ENCODE results near the gene RALB.
"Not testable (repeated sequence)": the region's sequence is repeated elsewhere in the genome, so short reads cannot be mapped to it uniquely, and the experiment has no call there.

RALB gene

DNA sequence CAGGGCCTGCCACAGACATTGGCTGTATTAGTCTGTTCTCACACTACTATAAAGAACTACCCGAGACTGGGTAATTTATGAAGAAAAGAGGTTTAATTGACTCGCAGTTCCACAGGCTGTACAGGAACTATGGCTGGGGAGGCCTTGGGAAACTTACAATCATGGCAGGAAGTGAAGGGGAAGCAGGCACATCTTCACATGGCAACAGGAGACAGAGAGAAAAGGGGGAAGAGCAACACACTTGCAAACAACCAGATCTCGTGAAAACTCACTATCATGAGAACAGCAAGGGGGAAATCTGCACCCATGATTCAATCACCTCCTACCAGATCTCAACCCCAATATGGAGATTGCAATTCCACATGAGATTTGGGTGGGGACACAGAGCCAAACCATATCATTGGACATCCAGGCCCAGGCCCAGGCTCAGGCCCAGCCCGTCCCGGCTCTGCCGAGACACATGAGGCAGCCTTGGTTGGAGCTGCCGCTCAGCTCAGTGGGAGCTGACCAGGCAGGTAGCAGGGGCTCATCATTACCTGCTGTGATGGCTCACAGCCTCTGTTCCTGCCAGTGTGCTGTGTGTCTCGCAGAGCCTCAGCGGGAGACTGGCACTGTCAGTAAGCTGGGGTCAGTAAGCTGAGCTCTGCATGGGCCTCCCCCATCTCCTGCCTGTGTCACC is 8.6 kb upstream of the RALB start:
- no peak for DNase-seq

DNA sequence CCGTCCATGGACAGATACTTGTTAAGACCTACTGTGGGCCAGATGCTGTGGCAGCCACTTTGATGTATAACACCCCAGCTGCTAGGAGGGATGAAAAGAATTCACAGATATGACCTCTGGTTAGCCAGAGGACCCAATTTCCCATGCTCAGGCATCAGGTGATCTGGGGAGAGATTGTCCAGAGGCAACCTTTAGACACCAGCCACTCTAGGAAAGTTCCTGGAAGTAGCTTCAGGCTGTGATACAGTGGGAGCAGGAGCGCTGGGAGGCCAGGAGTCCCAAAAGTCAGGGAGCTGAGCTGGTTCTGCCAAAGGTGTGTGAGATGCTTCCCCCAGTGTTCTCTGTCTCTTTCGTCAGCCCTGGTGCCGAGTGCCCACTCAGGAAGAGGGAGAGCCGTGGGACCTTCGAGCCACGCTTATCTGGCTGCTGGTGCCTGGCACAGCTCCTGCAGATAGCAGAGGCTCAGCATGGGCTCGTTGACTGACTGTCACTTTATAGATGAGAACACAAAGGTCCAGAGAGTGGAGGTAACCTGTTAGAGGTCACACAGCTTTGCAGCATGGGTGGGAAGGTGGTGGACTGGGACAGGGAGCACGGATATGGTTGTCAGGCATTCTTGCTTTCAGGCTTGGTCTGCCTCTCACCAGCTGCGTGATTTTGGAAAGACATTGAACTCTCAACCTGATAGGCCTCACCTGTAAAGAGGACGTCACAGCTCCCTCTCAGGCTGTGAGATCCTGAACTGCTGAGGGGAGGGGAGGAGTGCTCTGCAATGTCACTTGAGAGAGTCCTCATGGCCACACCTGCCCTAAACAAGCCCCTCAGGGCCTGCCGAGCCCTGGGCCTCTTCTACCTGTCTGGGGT is 7.8 kb upstream of the RALB start:
- DNase-seq = no peak

DNA sequence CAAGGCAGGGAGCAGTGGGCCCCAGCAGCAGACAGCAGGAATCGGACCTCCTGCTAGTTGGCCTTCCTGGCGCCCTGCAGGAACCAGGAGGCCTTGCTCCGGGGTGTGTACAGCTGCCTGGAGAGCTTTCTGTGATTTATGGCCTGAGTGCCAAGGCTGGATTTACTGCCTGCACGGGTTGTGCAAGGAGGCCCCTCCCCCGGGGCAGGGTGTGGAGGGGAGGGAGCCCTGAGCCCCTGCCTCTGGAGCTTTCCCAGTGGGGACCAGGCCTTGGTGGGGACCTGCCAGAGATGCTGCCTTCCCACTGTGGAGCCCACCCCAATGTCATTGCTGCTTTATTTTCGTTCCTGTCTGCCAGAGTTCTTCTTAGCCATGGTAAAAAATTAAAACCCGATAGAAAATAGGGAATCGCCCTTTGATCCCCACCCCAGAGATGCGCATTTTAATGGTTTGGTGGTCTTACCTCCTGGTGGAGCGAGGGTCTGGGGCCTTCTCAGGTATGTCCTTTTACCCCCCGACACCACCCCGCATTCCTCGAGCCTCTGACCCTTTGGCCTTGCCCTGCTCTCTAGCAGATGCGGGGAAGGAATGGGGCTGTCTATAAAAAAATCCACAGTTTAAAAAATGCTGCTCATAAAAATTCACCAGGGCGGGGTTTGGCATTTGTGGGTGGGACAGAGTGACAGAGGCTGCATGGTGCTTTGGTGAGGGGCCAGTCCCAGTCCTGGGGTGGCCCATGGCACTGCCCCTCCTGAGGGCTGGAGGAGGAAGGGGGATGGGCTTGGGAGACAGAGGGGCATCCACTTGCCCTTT is 6.9 kb upstream of the RALB start:
- no peak for DNase-seq

DNA sequence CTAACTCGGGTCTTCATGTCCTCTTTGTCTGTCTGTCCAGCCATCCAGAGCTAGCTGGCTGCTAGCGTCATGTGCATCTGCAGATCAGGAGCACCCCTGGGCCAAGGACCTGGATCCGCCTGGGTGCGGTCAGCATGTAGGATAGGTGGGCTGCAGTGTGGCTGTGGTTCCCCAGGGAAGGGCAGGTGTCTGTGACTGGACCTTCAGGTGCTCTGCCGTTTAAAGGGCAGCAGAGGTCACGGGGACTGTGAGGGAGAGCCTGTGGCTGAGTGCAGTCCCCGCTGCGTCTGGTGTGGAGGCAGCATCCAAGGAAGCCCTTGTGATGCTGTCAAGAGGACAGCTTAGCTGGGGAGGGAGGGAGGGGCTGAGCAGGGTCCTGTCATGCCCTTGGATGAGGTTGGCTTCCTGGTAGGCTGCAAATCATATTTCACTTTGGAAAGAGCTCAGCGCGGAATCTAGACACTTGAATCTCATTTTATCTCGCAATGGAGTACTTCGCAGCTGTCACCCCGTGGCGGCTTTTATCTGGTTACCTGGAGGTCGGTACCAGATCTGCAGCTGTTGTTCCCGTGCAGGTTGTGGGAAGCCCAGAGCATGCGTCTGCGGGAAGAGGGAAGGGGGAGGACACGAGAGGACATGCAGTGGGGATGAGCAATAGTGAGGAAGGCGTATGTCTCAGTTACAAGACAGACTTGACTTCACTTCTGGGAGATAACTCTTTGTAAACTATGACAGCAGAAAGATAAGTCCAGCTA is 5.9 kb upstream of the RALB start:
- no peak for DNase-seq

DNA sequence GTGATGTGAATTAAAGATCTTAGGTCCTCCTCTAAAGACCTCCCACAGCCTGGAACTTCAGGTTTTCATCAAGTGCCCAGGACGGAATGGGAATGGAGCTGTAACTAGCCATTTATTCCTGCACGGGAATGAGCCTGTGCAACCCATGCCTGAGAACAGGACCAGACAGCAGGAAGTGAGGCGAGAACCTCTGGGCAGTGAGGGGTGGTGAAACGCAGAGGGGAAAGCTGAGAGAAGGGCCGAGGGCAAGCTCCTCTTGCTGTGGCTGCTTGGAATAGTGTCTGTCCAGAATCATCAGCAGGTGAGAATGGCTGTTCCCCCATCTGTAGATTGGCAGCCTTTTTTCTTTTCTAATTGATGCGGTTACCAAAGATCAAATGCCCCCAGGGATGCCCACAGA is 4.8 kb upstream of the RALB start:
- DNase-seq = no peak

DNA sequence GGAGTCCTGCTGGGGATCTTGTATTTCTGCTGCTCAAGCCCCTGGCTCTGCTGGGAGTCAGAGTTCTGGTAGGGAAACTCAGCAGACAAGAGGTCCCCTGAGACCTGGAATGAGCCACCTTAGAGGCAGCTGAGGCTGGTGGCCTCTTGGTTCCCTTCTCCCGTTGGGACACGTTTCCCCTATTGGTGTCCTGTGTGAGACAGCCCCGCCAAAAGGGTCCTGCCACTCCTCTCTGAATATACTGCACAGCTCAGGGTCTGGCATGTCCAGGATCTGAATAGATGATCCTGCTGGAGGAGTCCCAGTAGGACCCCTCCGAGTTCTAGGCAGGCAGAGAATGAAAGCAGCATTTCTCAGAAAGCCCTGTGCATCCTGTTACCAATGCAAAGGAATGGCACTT is 2.0 kb upstream of the RALB start:
- no peak for DNase-seq

DNA sequence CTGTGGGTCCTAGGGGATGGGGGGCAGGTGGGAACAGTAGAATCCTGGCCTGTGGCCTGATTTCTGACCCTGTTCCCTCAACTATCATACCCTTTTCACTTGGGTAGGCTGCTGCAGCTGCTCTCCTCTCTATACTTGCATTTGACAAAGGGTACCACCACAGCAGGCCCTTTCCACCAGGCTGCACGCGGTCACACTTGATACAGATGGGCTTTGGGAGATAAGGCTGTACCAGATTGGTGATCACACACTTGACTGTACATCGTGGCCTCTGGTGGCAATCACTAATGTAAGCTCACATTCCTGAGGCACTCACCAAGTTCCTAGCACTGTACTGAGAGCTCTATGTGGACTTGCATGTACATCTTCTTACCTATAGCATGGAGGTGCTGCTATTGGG is 1.6 kb upstream of the RALB start:
- no peak for DNase-seq

DNA sequence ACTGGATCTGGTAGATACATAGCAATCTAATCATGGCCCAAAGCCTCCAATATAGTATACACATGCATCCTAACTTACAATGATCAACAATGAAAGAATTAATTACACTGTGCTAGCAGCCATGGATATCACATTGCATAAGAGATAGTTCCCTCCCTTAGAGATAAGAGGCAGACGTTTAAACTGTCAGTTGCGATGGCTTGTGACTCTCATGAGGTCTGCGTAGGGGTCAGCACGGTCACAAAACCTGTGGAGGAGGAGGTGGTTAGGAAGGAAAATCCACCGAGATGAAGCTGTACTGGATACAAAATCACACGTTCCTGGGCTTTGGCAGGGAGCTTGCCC is 800 bp upstream of the RALB start:
- DNase-seq = peak in 2 of 3 donors; percentile 34 to 59

DNA sequence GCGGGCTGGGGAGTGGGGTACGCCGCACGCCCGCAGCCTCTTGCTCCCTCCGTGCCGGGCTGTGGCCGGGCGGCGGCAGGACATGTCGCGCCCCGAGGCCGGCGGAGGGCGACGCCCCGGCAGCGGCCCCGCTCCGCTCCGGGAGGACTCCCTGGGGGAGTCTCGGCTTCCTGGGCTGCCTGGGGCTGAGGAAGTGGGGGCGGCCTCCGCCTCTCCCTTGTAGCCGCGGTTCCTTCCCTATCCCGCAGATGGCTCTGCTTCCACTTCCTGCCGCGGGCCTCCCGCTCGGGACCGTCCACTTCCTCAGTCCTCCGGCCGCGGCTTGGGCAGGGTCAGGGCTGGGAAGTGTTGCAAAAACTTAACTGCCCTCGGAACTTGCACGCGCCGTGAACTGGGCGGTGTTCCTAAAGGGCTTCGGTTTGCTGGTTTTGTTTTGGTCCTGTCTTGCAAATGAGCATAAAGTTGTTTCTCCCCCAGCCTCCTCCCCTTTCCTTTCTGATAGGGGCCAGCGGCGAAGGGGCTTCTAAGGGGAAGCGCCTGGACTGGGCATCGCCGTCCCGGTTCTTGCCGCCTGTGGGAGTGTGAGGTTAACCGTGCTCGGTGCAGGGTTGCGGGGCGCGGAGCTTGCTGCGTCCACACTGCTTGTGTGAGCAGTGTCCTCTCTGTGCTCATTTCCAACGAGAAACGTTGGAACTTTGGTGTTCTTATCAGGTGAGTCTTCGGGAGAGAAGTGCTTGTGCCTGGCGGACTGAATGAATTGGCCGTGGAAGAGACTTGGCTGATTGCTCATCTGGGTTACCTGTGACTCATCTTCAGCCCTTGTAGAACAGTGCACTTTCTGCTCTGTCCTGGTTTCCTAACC is 600 bp downstream of the RALB start:
- peak; percentile 93 to 95 (median 94) for DNase-seq

DNA sequence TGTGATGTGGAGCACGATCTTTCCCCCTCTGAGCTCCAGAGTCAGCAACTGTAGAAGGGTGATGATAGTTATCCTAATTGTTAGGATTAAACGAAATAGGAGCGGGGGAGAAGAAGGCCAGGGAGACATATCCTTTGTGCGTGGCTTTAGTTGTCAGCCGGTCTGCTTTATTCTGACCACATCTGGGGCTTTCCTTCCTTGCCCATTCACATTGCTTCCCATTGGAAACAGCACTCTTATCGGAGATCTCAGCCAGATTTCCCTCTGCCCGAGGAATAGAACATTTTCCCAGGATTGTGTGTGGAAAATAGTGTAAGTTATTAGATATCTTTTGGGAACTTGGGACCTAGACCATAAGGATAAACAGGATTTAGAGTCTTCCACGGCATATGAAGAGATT is 1.5 kb downstream of the RALB start:
- DNase-seq = peak in 2 of 3 donors; percentile 35 to 50

DNA sequence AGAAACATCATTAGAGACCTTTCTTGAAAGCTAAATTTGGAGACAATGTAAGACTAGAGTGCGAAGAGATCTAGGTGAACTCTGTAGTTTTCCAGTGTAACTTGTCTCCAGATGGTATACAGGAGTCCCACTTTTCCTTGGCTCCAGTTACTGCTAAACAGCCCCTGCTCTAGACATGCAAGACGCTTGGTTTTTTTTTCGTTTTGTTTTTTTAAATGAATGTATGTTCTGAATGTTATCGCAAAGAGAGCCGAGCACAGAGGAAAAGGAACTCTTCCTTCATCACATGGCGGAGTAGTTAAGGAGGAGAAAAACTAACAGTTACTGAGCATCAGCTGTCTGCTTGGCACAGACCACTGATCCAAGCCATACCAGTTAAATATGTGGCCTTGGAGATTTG is 2.4 kb downstream of the RALB start:
- DNase-seq = no peak

DNA sequence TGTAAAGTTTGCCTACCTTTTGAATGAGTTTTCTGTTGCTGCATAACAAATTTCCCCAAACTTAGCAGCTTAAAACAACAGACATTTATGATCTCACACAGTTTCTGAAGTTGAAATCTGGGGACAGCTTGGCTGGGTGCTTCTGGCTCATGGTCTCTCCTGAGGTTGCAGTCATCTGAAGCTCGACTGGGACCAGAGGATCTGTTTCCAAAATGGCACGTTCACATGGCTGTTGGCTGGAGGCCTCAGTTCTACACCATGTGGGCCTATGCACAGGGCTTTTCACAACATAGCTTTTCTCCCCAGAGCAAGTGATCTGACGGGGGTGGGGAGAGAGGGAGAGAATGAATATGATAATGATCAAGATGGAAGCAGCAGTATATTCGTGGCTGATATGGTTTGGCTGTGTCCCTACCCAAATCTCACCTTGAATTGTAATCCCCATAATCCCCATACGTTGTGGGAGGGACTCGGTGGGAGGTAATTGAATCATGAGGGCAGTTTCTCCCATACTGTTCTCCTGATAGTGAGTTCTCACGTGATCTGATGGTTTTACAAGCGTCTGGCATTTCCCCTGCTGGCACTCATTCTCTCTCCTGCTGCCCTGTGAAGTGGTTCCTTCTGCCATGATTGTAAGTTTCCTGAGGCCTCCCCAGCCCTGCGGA is 3.5 kb downstream of the RALB start:
- peak in 1 of 3 donors; percentile 52 for DNase-seq

DNA sequence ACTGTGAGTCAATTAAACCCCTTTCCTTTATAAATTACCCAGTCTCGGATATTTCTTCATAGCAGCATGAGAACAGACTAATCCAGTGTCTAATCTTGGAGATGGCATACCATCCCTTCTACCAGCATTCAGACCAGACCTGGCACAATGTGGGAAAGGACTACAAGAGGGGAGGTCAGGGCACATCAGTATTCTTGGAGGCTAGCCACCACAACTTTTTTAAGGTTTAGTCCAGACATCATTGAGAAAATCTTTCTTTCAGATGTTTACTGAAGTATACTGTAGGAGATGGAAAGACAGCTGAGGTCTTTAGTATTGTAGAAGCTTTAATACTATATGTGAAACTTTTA is 4.0 kb downstream of the RALB start:
- DNase-seq = no peak

DNA sequence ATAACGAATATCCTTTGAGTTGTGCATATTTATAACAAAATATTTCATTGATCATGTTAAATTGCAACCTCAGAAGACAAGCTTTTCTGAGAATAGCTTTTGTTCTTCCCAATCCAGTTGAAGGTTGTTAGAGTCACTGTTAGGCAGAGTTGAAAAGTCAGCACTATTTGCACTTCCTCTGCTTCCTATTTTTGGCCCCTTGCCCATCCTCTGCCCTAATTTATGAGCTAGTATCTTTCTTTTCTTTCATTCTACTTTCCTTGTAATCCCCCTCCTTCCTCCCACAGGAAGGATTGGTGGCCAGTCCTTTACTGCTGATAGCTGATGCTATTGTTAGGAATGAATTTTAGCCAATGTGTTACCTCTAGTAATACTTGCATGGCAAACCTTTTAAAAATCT is 4.9 kb downstream of the RALB start:
- peak; percentile 55 to 63 (median 62) for DNase-seq

DNA sequence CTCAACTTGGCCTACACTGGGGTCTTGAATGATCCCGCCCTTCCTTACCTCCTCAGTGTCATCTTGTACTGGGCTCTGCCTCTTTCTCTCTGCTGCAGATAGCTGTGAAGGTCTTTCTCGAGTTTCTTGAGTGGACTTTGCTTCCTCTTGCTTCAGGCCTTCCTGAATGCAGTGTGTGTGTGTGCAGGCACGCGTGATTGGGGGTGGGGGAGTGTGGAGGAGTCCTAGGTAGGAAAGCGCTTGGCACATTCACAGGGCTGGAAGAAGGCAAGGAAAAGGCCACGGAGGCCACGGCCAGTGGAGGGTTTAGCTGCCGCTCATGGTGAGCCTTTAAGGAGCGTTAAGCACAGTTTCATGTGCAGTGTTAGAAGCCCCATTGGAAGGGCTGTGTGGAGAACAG is 5.5 kb downstream of the RALB start:
- no peak for DNase-seq

DNA sequence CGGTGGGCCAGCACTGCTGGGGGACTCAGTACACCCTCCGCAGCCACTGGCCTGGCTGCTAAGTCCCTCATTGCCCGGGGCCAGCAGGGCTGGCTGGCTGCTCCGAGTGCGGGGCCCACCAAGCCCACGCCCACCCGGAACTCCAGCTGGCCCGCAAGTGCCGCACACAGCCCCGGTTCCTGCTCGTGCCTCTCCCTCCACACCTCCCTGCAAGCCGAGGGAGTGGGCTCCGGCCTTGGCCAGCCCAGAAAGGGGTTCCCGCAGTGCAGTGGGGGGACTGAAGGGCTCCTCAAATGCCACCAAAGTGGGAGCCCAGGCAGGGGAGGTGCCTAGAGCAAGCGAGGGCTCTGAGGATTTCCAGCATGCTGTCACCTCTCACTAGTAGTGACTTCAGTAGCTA is 7.3 kb downstream of the RALB start:
- DNase-seq = not testable (repeated sequence)

DNA sequence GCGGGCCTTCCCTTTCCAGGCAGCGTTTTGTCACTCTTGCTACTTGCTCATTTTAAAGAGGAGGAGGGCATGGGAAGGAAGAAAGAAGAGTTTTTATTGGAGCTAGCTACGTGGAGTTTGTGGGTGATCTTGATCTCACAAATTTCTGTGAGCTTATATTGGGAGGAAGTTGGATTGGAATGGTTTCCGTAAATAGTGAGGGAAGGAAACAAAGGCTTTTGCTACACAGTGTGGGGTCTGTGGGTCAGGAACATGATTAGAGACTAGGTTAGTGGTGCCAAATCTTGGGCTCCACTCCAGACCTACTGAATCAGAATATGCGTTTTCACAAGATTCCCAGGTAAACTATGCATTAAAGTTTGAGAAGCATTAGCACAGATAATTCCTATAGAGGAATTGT is 8.1 kb downstream of the RALB start:
- DNase-seq = no peak

DNA sequence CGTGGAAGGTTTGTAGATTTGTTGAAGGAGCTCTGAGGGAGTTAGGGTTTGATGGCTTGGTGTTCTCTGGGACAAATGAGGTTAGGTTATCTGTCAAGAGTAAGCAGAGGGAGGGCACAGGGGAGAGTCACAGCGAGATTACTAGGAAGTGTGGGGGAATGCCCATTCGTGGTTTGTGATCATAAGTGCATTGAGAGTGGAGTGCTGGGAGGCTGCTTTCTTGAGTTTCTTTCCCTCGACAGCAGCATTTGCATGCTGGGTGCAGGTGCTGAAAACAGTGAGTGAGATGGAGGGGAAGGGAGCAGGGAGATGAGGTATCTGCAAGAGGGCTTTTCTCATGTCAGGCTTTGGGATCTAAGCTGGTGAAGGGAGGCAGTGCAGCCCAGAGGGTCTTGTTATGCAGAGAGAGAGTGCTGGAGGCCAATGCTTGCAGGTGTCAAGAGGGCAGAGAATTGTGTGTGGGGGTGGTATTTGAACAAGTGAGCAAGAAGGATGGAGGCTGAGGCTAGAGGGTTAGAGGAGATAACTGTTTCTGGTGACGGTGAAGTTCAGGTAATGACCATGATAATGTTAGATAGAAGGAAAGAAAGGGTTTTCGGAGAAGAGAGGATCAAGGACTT is 8.8 kb downstream of the RALB start:
- peak in 1 of 3 donors; percentile 26 for DNase-seq

DNA sequence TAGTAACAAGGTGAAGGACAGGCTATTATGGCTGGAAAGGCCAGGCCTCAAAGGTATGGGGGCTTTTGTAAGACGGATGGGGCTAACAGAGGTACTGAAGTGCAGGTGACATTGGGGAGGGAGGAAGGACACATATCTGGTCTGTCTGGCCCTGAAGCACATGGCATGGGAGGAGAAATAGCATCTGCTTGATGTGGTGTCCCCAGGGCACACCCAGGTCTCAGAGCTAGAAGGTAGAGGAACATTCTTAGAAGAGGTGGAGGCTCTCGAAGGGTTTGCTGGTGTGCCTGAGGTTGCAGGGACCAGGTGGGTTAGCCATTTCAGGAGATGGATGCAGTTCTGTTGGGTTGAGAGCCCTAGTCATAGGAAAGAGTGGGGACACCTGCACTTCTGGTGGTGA is 9.5 kb downstream of the RALB start:
- DNase-seq = no peak

DNA sequence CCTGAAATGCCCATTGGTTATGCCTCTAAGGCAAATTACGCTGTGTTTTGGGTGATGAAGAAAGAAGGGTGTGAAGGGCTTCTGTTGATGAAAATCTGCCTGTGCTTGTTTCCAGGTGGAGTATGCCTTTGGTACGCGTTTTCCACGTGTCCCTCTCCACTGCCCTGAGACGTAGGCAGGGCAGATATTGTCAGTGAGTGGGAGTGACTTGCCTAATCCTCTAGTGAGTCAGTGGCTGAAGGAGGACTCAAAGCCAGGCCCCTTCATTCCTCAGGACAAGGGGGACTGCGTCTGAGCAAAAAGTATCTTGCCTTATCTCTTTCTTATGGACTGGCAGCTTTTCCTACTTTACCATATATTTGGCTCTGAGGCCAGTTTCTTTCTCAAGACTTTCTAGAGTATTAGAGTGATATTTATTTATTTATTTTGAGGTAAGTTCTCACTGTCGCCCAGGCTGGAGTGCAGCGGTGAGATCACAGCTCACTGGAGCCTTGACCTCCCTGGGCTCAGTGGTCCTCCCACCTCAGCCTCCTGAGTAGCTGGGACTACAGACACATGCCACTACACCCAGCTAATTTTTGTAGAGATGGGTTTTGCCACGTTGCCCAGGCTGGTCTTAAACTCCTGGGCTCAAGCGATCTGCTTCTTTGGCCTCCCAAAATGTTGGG is 10.2 kb downstream of the RALB start:
- peak; percentile 67 to 75 (median 74) for DNase-seq

All from suppressor macrophage treated with lipopolysaccharide for 1 hour (primary cell).